Neutrophil (primary cell): ENCODE results near the gene SRRM3.

ENCODE experiments used
- H3K27ac ChIP-seq: fragments of 200-600 bp; sonication (generic); 2 replicates; pipeline ENCODE4 v1.5.1; 2016; ENCODE audit warnings: mild to moderate bottlenecking, moderate library complexity
- H3K27me3 ChIP-seq: fragments of 200-600 bp; sonication (generic); 2 replicates; pipeline ENCODE4 v1.6.0; 2016; ENCODE audit warnings: mild to moderate bottlenecking
- H3K36me3 ChIP-seq: fragments of 200-600 bp; sonication (generic); 2 replicates; pipeline ENCODE4 v1.5.1; 2017
- H3K4me1 ChIP-seq, 2 experiments: fragments of 200-600 bp in 1 of 2; sonication (generic) in 1 of 2; 1 replicate in 1 of 2; 2 replicates in 1 of 2; pipeline versions ENCODE4 v1.5.1 to v1.6.1; 2013 to 2016; ENCODE audit warnings: low read depth in 1 of 2, low read length in 1 of 2, mild to moderate bottlenecking in 1 of 2, moderate library complexity in 1 of 2; ENCODE audit not compliant: control insufficient read depth in 1 of 2, insufficient read depth in 1 of 2
- H3K4me3 ChIP-seq, 2 experiments: fragments of 200-600 bp in 1 of 2; sonication (generic) in 1 of 2; 1 replicate in 1 of 2; 2 replicates in 1 of 2; pipeline ENCODE4 v1.5.1; 2013 to 2016; ENCODE audit warnings: low read depth in 1 of 2, low read length in 1 of 2, mild to moderate bottlenecking in 1 of 2, moderate library complexity in 1 of 2
- H3K9me3 ChIP-seq: fragments of 200-600 bp; sonication (generic); 2 replicates; pipeline ENCODE4 v1.5.1; 2016
- CTCF ChIP-seq: fragments of 200-600 bp; sonication (generic); IDR thresholded peaks from 2 replicates; pipeline ENCODE4 v1.5.1; 2016; ENCODE audit warnings: antibody characterized with exemption

The SRRM3 gene

GRCh38 chr7:76231583-76231982 lies 29.9 kb downstream of the SRRM3 start:
- H3K27ac ChIP-seq, result no peak overlapping the region
- H3K27me3 ChIP-seq, result peaks cover 77% of the 10 kb centered on the region
- peaks cover 0 to 5% of the 10 kb centered on the region in 2 experiments for H3K4me1 ChIP-seq
- no peaks in the 10 kb centered on the region for H3K36me3 ChIP-seq
- no peak overlapping the region for H3K4me3 ChIP-seq
- H3K9me3 ChIP-seq, result no peaks in the 10 kb centered on the region
- no peak for TF ChIP-seq CTCF

- TF ChIP-seq CTCF, result no peak
- H3K27me3 ChIP-seq, result peaks cover 88% of the 10 kb centered on the region
Measured at GRCh38 chr7:76232698-76233097, 31.0 kb downstream of the SRRM3 start.

GRCh38 chr7:76233538-76234281 lies 32.0 kb downstream of the SRRM3 start:
- Histone ChIP-seq H3K27me3 (peaks cover 88% of the 10 kb centered on the region), H3K9me3 (no peaks in the 10 kb centered on the region)
- TF ChIP-seq CTCF, result no peak

More at GRCh38 chr7:76232698-76233097, 31.0 kb downstream of the SRRM3 start:
- Histone ChIP-seq H3K4me1 (peaks cover 0 to 5% of the 10 kb centered on the region in 2 experiments), H3K4me3 (no peak overlapping the region), H3K27ac (no peak overlapping the region), H3K9me3 (no peaks in the 10 kb centered on the region), H3K36me3 (no peaks in the 10 kb centered on the region)

GRCh38 chr7:76234282-76234584 lies 32.5 kb downstream of the SRRM3 start:
- TF ChIP-seq CTCF, result no peak
- peaks cover 90% of the 10 kb centered on the region for H3K27me3 ChIP-seq

More at GRCh38 chr7:76233538-76234281, 32.0 kb downstream of the SRRM3 start:
- H3K36me3 ChIP-seq, result no peaks in the 10 kb centered on the region
- H3K4me3 ChIP-seq, result no peak overlapping the region
- no peak overlapping the region for H3K27ac ChIP-seq
- H3K4me1 ChIP-seq, result peaks cover 0 to 5% of the 10 kb centered on the region in 2 experiments

GRCh38 chr7:76234931-76235441 lies 33.3 kb downstream of the SRRM3 start:
- peak overlapping the region in 1 of 2 experiments; percentile 41 for H3K4me3 ChIP-seq
- H3K27me3 ChIP-seq, result peaks cover 87% of the 10 kb centered on the region
- no peaks in the 10 kb centered on the region for H3K9me3 ChIP-seq
- no peak overlapping the region for H3K27ac ChIP-seq
- no peaks in the 10 kb centered on the region for H3K36me3 ChIP-seq
- no peak for TF ChIP-seq CTCF
- H3K4me1 ChIP-seq, result peaks cover 0 to 5% of the 10 kb centered on the region in 2 experiments

More at GRCh38 chr7:76234282-76234584, 32.5 kb downstream of the SRRM3 start:
- Histone ChIP-seq H3K9me3 (no peaks in the 10 kb centered on the region), H3K4me3 (no peak overlapping the region), H3K36me3 (no peaks in the 10 kb centered on the region), H3K27ac (no peak overlapping the region), H3K4me1 (peaks cover 0 to 5% of the 10 kb centered on the region in 2 experiments)
